K562 (cell line): ENCODE measurements around the gene TIGD7. TPM values are rescaled to one million over a fixed set of nuclear protein-coding genes. Genes with fewer than 3 reads are reported as not detected.

ENCODE experiments used
- BHLHE40 ChIP-seq: IDR thresholded peaks from 2 replicates; pipeline ENCODE4 v1.6.1; 2011; ENCODE audit warnings: low read length, improper control_type of control experiment
- CSDE1 ChIP-seq, 2 experiments: fragments of 450-650 bp; IDR thresholded peaks; 2 replicates each; pipeline ENCODE4 v1.6.1; 2016; ENCODE audit warnings: mild to moderate bottlenecking in 1 of 2
- ELF1 ChIP-seq: fragments of 200-800 bp; sonication (Bioruptor generic); IDR thresholded peaks from 2 replicates; pipeline ENCODE4 v1.6.1; 2016; ENCODE audit warnings: missing genetic modification characterization, missing compliant biosample characterization
- HDAC2 ChIP-seq: fragments of 450-650 bp; IDR thresholded peaks from 2 replicates; pipeline ENCODE4 v1.6.1; 2016; ENCODE audit warnings: mild to moderate bottlenecking
- HMG20B ChIP-seq: fragments of 250-450 bp; sonication (Bioruptor Pico); IDR thresholded peaks from 2 replicates; pipeline ENCODE4 v1.5.0; 2021; ENCODE audit warnings: mild to moderate bottlenecking
- JUNB ChIP-seq: fragments of 450-650 bp; formaldehyde crosslinking; conservative IDR thresholded peaks from 2 replicates; pipeline ENCODE4 v1.4.0; 2020; ENCODE audit warnings: mild to moderate bottlenecking
- NFXL1 ChIP-seq: fragments of 450-650 bp; formaldehyde crosslinking; IDR thresholded peaks from 2 replicates; pipeline ENCODE4 v1.4.0; 2021; ENCODE audit warnings: mild to moderate bottlenecking
- NFYB ChIP-seq: IDR thresholded peaks from 2 replicates; pipeline ENCODE4 v1.6.1; 2011; ENCODE audit warnings: mild to moderate bottlenecking, moderate library complexity; ENCODE audit not compliant: insufficient read length; ENCODE audit errors: extremely low read depth
- SIN3A ChIP-seq, 2 experiments: fragments of 150-350 bp in 1 of 2; IDR thresholded peaks; 2 replicates each; pipeline ENCODE4 v1.6.1; 2011 to 2016; ENCODE audit warnings: borderline replicate concordance in 2 of 2, low read depth in 2 of 2, low read length in 2 of 2, mild to moderate bottlenecking in 2 of 2, moderate library complexity in 2 of 2; ENCODE audit not compliant: control insufficient read depth in 1 of 2
- SMARCB1 ChIP-seq: IDR thresholded peaks from 2 replicates; pipeline ENCODE4 v1.6.1; 2011; ENCODE audit warnings: improper control_type of control experiment, low read depth; ENCODE audit not compliant: insufficient read length
- SREBF2 ChIP-seq: sonication (generic); formaldehyde crosslinking; IDR thresholded peaks from 2 replicates; pipeline ENCODE4 v1.4.0; 2020; ENCODE audit warnings: mild to moderate bottlenecking, missing genetic modification reagents
- ZNF444 ChIP-seq: fragments of 250-450 bp; sonication (Bioruptor Pico); IDR thresholded peaks from 2 replicates; pipeline ENCODE4 v1.4.0; 2020; ENCODE audit warnings: mild to moderate bottlenecking, moderate library complexity
- ZNF586 ChIP-seq: fragments of 450-650 bp; formaldehyde crosslinking; conservative IDR thresholded peaks from 2 replicates; pipeline ENCODE4 v1.4.0; 2020; ENCODE audit warnings: mild to moderate bottlenecking, moderate library complexity
- polyA plus RNA-seq, 8 experiments: library from polyadenylated mRNA; depleted of rRNA in 4 of 8; stranded (reverse) in 5 of 8; unstranded in 3 of 8; fragments of >200 nt; fragmentation: Nextera tagmentation in 2 of 8; fragmentation: Illumina TruSeq in 1 of 8; extraction: Ambion mirVana in 2 of 8; extraction: Trizol in 1 of 8; gene quantifications; 2 replicates each; pipeline versions ENCODE4 v1.2.1 to v1.2.3, GENCODE V29; 2011 to 2014; ENCODE audit warnings: inconsistent platforms in 1 of 8, missing spikeins in 1 of 8
- total RNA-seq, 7 experiments: library from RNA; depleted of rRNA in 6 of 7; stranded (reverse); fragments of >200 nt in 6 of 7; fragmentation: Illumina TruSeq in 2 of 7; extraction: Trizol in 2 of 7; gene quantifications; 2 replicates each; pipeline versions ENCODE4 v1.2.1 to v1.2.3, GENCODE V29; 2011 to 2021; ENCODE audit warnings: low replicate concordance in 1 of 7
- TF ChIP-seq, protein P1 (sequence below), 2 experiments: IDR thresholded peaks in 1 of 2; conservative IDR thresholded peaks in 1 of 2; 2 replicates each; pipeline ENCODE4 v1.6.1; 2016; ENCODE audit warnings: low read depth in 2 of 2, mild to moderate bottlenecking in 1 of 2, missing compliant biosample characterization in 1 of 2, missing genetic modification characterization in 1 of 2, moderate library complexity in 1 of 2
- TF ChIP-seq, protein P2 (sequence below): fragments of 150-350 bp; conservative IDR thresholded peaks from 2 replicates; pipeline ENCODE4 v1.6.1; 2014; ENCODE audit warnings: low read length
- TF ChIP-seq, protein P3 (sequence below), 2 experiments: fragments of 450-650 bp; IDR thresholded peaks; 2 replicates each; pipeline ENCODE4 v1.6.1; 2018; ENCODE audit warnings: mild to moderate bottlenecking in 2 of 2, low read depth in 1 of 2; ENCODE audit not compliant: partially characterized antibody in 2 of 2

TIGD7 gene
- total and polyA plus RNA-seq, 9 of the 15 experiments (the other 6 are each of a cell fraction or from before 2014, with no cell fraction given): 0.84 to 10.7 (median 6.7) TPM

DNA sequence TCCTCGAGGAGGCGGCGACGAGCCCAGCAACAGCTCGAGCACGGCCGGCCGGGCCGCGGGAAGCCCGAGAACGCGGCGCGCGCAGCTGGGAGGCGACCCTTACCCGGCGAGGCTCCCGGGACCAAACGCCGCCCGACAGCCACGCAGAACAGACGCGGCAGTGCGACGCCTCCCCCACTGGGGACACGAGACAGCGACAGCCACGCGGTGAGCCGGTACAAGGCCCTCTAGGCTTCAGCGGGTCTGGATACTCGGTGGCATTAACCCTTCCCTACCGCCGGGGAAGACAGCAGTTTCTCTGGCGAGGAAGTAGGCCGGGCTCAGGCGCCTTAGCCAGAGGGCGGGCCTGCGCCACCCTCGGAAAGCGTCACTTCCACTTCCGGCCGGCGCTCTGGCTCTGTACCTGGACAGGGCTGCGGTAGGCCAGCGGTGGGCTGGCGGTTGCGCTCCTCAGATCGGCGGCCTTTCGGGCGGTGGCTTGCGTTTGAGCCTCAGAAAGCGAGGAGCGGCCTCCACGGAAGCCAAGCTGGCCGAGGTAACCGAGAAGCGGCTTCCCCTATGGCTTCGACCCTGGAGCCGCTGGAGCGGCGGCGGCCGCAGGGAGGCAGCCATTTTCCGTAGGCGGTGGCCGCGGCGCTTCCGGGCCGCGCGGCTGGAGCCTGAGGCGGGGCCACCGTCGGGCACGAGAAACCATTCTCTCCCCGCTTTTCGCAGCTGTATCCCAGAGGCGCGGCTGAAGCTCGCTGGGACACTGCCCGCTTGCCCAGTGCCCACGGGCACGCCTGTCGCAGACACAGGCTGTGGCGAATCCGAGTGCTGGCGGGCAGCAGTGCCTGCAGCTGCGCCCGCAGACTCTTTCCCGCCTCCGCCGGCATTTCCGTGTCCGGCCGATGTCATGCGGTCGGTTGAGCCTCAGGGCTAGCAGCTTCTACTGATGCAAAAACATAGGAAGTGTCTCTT, at the start of gene TIGD7, which contains the start of gene ZNF75A (continued):
- TF ChIP-seq, protein P1, sequence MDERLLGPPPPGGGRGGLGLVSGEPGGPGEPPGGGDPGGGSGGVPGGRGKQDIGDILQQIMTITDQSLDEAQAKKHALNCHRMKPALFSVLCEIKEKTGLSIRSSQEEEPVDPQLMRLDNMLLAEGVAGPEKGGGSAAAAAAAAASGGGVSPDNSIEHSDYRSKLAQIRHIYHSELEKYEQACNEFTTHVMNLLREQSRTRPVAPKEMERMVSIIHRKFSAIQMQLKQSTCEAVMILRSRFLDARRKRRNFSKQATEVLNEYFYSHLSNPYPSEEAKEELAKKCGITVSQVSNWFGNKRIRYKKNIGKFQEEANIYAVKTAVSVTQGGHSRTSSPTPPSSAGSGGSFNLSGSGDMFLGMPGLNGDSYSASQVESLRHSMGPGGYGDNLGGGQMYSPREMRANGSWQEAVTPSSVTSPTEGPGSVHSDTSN (CRISPR knock-in tag; IDR thresholded peaks at IDR 0.05; ENCODE audit: low read depth): no peak
- TF ChIP-seq, protein P1 (tag; conservative IDR thresholded peaks at IDR 0.05; ENCODE audit: low read depth): no peak
- TF ChIP-seq NFYB (no peak), SREBF2 (no peak), SIN3A (IDR thresholded peaks at IDR 0.05; ENCODE audit: borderline replicate concordance in 2 of 2, control insufficient read depth in 1 of 2, low read depth in 2 of 2, low read length in 2 of 2) (peak; percentile 58 to 70; a peak in 2 of 4 replicates), ZNF586 (CRISPR knock-in tag) (no peak), HDAC2 (peak; percentile 79; the same call in 1 of the 2 replicates), BHLHE40 (peak; percentile 62; the same call in 1 of the 2 replicates), HMG20B (CRISPR knock-in tag) (no peak), JUNB (CRISPR knock-in tag) (no peak), NFXL1 (no peak), CSDE1 (IDR thresholded peaks at IDR 0.05) (no peak), ELF1 (tag) (peak; percentile 89), SMARCB1 (no peak), ZNF444 (no peak)
- TF ChIP-seq, protein P2, sequence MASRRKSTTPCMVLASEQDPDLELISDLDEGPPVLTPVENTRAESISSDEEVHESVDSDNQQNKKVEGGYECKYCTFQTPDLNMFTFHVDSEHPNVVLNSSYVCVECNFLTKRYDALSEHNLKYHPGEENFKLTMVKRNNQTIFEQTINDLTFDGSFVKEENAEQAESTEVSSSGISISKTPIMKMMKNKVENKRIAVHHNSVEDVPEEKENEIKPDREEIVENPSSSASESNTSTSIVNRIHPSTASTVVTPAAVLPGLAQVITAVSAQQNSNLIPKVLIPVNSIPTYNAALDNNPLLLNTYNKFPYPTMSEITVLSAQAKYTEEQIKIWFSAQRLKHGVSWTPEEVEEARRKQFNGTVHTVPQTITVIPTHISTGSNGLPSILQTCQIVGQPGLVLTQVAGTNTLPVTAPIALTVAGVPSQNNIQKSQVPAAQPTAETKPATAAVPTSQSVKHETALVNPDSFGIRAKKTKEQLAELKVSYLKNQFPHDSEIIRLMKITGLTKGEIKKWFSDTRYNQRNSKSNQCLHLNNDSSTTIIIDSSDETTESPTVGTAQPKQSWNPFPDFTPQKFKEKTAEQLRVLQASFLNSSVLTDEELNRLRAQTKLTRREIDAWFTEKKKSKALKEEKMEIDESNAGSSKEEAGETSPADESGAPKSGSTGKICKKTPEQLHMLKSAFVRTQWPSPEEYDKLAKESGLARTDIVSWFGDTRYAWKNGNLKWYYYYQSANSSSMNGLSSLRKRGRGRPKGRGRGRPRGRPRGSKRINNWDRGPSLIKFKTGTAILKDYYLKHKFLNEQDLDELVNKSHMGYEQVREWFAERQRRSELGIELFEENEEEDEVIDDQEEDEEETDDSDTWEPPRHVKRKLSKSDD: no peak
- TF ChIP-seq, protein P3, sequence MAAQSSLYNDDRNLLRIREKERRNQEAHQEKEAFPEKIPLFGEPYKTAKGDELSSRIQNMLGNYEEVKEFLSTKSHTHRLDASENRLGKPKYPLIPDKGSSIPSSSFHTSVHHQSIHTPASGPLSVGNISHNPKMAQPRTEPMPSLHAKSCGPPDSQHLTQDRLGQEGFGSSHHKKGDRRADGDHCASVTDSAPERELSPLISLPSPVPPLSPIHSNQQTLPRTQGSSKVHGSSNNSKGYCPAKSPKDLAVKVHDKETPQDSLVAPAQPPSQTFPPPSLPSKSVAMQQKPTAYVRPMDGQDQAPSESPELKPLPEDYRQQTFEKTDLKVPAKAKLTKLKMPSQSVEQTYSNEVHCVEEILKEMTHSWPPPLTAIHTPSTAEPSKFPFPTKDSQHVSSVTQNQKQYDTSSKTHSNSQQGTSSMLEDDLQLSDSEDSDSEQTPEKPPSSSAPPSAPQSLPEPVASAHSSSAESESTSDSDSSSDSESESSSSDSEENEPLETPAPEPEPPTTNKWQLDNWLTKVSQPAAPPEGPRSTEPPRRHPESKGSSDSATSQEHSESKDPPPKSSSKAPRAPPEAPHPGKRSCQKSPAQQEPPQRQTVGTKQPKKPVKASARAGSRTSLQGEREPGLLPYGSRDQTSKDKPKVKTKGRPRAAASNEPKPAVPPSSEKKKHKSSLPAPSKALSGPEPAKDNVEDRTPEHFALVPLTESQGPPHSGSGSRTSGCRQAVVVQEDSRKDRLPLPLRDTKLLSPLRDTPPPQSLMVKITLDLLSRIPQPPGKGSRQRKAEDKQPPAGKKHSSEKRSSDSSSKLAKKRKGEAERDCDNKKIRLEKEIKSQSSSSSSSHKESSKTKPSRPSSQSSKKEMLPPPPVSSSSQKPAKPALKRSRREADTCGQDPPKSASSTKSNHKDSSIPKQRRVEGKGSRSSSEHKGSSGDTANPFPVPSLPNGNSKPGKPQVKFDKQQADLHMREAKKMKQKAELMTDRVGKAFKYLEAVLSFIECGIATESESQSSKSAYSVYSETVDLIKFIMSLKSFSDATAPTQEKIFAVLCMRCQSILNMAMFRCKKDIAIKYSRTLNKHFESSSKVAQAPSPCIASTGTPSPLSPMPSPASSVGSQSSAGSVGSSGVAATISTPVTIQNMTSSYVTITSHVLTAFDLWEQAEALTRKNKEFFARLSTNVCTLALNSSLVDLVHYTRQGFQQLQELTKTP (IDR thresholded peaks at IDR 0.05; ENCODE audit: low read depth in 1 of 2, partially characterized antibody in 2 of 2): no peak
